GM19023 (cell line): ENCODE measurements around the gene FICD.

Experiments used
- ATAC-seq: cut with Tn5 transposase; IDR thresholded peaks from one replicate; pipeline ENCODE4 v1.9.1; 2021; ENCODE audit warnings: mild to moderate bottlenecking, moderate library complexity; ENCODE audit not compliant: unreplicated experiment

FICD gene

GRCh38 chr12:108498136-108498535, 16.9 kb upstream of the FICD start:
- ATAC-seq: no peak

DNA sequence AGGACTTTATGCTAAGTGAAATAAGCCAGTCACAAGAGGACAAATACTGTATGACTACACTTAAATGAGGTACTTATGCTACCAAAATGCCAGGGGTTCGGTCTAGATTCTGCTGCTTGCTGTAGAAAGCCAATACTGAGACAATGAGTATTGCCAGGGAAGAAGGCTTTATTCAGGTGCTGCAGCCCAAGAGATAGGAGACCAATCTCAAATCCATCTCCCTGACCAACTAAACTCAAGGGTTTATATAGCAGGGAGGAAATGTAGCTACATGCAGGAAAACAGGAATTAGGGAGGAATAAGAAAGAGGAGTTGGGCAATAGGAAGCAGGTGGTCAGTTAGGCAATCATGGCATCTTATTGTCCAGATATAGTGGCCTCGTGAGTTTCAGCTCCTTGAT, 12.2 kb upstream of the FICD start:
- ATAC-seq: no peak

- ATAC-seq: no peak
Measured at GRCh38 chr12:108505129-108505528, 9.9 kb upstream of the FICD start.

DNA sequence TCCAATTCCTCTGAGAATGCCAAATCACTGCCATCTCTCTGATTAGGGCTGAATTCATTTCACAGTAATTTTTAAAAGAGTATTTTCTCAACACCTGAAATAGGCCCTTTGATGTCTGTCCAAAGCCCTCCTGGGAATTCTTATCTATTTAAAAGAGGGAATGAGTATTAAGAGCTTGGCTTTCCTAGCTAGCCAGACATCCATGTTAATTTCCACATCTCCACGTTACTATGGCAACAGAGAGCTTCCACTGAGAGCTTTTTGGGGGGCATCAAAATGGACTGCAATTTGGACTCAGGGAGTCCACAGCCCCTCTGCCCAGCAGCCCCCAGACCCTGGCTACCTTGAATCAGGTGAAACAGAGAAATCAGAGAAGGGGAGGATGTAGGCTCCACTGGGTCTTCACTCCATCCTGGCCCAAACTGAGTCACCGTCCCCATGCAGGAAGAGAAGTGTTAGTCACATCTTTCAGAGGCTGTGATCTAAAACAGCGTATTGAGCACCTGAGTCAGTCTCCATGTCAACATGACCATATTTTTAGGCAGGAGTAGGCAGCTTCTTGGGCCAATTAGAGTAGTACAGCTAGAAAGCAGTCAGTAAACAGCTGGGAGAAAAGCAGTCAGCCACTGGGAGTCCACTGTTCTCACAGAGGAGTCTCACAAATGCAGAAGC, 7.0 kb upstream of the FICD start:
- ATAC-seq: no peak

- no peak for ATAC-seq
Measured at GRCh38 chr12:108509806-108510205, 5.3 kb upstream of the FICD start.

- no peak for ATAC-seq
Measured at GRCh38 chr12:108510836-108511235, 4.2 kb upstream of the FICD start.

DNA sequence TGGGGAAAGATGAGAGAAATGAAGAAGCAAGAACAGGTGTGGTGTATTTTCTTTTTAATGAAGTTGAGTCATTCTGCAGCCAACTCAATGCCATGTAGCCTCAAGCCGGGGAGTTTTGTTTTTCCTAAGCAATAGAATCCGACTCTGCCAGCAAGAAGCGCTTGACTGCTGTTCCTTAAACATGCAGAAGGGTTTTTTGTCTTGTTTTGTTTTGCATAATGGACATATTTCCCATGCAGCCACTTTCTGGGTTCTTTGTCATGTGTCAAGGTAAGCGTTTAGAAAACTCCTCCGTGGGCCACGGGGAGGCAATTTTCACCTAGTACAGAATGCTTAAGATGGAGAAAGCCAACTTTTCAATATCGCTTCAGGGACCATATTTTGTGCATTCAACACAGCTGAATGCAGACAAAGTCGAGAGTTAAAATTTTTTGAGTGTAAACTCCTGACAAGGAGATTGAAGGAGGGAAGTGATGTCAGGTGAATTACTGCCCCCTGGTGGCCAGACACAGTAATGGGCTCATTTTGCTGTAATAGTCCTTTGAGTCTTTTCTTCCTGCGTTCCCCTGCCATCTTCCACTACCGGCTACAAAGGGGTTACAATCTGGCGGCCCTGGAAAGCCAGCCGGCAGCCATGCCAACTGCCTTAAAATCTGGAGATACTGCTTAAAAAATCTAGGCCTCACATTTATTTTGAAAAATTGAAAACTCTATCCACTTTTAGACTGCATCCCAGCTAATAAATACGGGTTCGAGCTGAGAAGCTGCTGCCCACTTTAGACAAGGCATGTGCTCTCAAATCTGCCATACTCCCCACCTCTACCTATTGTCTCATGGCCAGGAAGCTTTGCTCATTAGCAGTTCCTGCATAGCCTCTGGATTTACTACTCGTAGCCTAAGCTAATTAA, 3.2 kb upstream of the FICD start:
- no peak for ATAC-seq

- no peak for ATAC-seq
Measured at GRCh38 chr12:108514468-108514972, 557 bp upstream of the FICD start.

DNA sequence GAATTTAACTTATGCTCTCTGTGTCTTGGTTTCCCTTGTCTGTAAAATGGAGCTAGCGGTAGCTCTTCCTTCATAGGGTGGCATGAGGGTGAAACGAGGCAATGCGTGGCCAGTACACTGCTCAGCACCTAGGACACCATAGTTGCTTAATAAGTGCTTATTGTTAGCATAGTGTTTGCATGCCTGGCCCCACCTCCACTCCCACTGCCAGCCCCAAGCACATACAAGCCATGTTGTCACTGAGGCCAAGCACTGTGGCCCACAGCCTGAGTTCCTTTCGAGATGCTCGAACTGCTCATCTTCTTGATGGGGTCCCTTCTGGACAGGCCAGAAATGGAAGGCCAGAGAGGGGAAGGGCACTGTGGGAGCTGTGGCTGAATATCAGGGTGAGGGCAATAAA, 839 bp downstream of the FICD start:
- ATAC-seq: no peak

GRCh38 chr12:108516511-108517275, 1.6 kb downstream of the FICD start:
- no peak for ATAC-seq

- no peak for ATAC-seq
Measured at GRCh38 chr12:108517288-108518100, 2.4 kb downstream of the FICD start.

DNA sequence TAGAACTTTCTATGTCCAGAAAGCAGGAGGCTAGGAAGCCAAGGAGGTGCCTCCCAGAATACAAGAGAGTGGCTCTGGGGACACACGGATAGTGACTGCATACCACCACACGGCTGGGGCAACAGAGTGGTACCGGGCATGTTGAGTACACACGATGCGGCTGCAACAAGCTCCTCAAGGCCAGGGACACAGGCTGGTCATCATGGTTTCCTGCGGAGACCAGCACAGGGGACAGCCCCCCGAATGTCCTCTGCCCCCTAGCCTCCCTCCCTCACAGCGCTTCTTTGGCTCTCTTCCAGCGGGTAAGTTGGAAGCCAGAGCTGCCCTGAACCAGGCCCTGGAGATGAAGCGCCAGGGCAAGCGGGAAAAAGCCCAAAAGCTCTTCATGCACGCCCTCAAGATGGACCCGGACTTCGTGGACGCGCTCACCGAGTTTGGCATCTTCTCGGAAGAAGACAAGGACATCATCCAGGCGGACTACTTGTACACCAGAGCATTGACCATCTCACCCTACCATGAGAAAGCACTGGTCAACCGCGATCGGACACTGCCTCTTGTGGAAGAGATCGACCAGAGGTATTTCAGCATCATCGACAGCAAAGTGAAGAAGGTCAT, 3.1 kb downstream of the FICD start:
- ATAC-seq: no peak

- ATAC-seq: no peak
Measured at GRCh38 chr12:108518716-108519496, 3.8 kb downstream of the FICD start.

DNA sequence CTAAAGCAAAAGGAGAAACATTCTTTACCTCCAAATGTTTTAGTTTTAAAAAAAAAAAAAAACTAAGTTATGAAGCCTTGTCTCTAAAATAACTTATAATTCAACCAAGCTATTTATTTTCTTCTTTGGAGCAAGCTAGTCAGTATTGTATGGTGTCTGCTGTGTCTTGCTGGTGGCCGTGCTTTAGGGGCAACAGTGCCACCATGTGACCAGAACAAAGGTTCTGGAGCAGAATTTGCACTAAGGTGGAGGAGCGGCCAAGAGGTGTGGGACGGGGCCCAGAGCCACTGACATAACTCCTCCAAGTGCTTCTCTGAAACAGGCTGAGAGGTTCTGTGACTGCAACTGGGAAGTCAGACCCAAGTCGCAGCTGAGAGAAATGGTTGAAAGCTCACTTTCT, 4.5 kb downstream of the FICD start:
- no peak for ATAC-seq

GRCh38 chr12:108523365-108523764, 8.3 kb downstream of the FICD start:
- ATAC-seq: no peak

DNA sequence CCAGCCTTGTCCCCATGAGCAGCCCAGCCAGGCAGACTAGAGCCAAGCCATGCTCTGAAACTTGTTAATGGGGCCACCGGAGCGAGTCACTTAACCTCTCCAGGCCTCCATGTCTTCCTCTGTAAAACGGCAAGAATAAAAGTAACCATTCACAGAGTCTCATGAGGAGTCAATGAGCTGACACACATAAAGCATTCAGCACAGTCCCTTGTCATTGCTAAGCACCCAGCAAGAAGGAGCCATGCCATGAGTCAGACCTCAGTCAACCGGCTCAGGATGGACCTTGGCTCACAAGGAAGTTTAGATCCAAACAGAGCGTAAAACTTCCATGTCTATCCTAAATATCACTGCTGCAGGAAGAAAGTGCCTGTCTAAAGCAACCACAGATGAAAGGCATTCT, 10.6 kb downstream of the FICD start:
- no peak for ATAC-seq

GRCh38 chr12:108526482-108527165, 11.5 kb downstream of the FICD start:
- no peak for ATAC-seq

- no peak for ATAC-seq
Measured at GRCh38 chr12:108527166-108527496, 12.1 kb downstream of the FICD start.

DNA sequence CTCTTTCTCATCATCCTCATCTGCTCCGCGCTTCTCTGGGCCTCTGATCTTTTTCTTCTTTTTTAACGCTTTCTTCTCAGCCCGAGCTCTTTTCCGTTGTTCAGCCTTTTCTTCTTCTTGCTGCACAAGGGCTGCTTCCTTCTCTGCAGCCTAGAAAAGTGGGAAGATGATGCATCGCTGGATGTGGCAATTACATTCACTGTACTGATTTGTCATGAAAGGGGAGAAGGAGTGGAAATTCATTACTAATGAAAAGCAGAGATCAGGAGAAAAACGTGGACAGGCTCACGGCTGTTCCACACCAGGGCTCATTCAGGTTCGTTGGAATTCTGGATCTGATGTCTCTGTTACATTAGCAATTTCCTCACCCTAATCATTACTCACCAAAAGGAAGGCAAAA, 15.1 kb downstream of the FICD start:
- no peak for ATAC-seq
